Measurements from ENCODE around the gene PCSK5. TPM values are rescaled to one million over a fixed set of nuclear protein-coding genes. Genes with fewer than 3 reads are reported as not detected.

PCSK5 gene
- total and polyA plus RNA-seq, 2 donors (not counting 1 experiment from before 2014, with no cell fraction given), result 0.09 TPM; not detected in 1

- no peaks in the 10 kb centered on the region for H3K9me3 Mint-ChIP-seq (ENCODE audit: insufficient read depth)
These were observed 225.6 kb downstream of the PCSK5 start for GRCh38 chr9:76115982-76116646.

GRCh38 chr9:76116913-76117312, 226.4 kb downstream of the PCSK5 start:
- Mint-ChIP-seq H3K4me3 (no peak overlapping the region), H3K27me3 (no peaks in the 10 kb centered on the region), H3K4me1 (no peaks in the 10 kb centered on the region), H3K9me3 (ENCODE audit: insufficient read depth) (no peaks in the 10 kb centered on the region), H3K27ac (no peak overlapping the region)
- Histone ChIP-seq H4K20me1 (ENCODE audit: control insufficient read depth, insufficient read depth, low read length, poor library complexity, severe bottlenecking) (no peaks in the 10 kb centered on the region), H3K79me2 (ENCODE audit: control insufficient read depth, insufficient read depth, low read length) (no peaks in the 10 kb centered on the region), H3K27me3 (replicated peaks in 1 of 4; ENCODE audit: control extremely low read depth in 1 of 4, control insufficient read depth in 3 of 4, insufficient read depth in 4 of 4, low read length in 3 of 4) (no peaks in the 10 kb centered on the region), H3K9ac (ENCODE audit: low read length) (no peak overlapping the region), H3K27ac (ENCODE audit: low read length in 2 of 2) (no peak overlapping the region), H3K4me2 (replicated peaks; ENCODE audit: low read depth, low read length, poor library complexity, severe bottlenecking) (no peak overlapping the region), H3K9me3 (ENCODE audit: control extremely low read depth in 1 of 3, control insufficient read depth in 2 of 3, insufficient read depth in 1 of 3, low read length in 2 of 3) (no peaks in the 10 kb centered on the region), H2AFZ (ENCODE audit: insufficient read depth, low read depth, low read length, poor library complexity, severe bottlenecking) (no peak overlapping the region), H3K4me1 (ENCODE audit: control insufficient read depth in 2 of 2, insufficient read depth in 2 of 2, low read length in 2 of 2) (no peaks in the 10 kb centered on the region), H3K4me3 (ENCODE audit: control extremely low read depth in 1 of 5, extremely low read depth in 1 of 5, insufficient read depth in 1 of 5, low read depth in 2 of 5, low read length in 4 of 5) (no peak overlapping the region), H3K36me3 (replicated peaks in 1 of 2; ENCODE audit: control extremely low read depth in 1 of 2, control insufficient read depth in 1 of 2, extremely low read depth in 1 of 2, insufficient read depth in 2 of 2, low read length in 1 of 2) (no peaks in the 10 kb centered on the region)
- ATAC-seq (ENCODE audit: low read depth) (no peak), DNase-seq (no peak)
- WGBS (ENCODE audit: insufficient coverage), result 60% methylated on average over 1 of the region's 3 CpGs
- intact Hi-C loops (cut with micrococcal nuclease), result no loop called here
- ChIA-PET CTCF (no interaction called here), POLR2A (no interaction called here)
- TF ChIP-seq EZH2 (IDR thresholded peaks at IDR 0.05; ENCODE audit: borderline replicate concordance, insufficient read depth, low read depth, low read length, poor library complexity, severe bottlenecking), result no peak
- TF ChIP-seq CTCF (IDR thresholded peaks at IDR 0.05), result no peak

More at GRCh38 chr9:76115982-76116646, 225.6 kb downstream of the PCSK5 start:
- WGBS (ENCODE audit: insufficient coverage), result no CpG with 5 or more reads among the region's 2 CpGs
- H3K9ac ChIP-seq (ENCODE audit: low read length), result no peak overlapping the region
- Mint-ChIP-seq H3K27me3 (no peaks in the 10 kb centered on the region), H3K4me3 (no peak overlapping the region), H3K27ac (no peak overlapping the region), H3K4me1 (no peaks in the 10 kb centered on the region)
- no peaks in the 10 kb centered on the region for H3K4me1 ChIP-seq (ENCODE audit: control insufficient read depth in 2 of 2, insufficient read depth in 2 of 2, low read length in 2 of 2)
- ATAC-seq (ENCODE audit: low read depth), result no peak
- intact Hi-C loops (cut with micrococcal nuclease), result no loop called here
- ChIA-PET CTCF (no interaction called here), POLR2A (no interaction called here)
- H3K4me2 ChIP-seq (replicated peaks; ENCODE audit: low read depth, low read length, poor library complexity, severe bottlenecking), result no peak overlapping the region
- TF ChIP-seq EZH2 (IDR thresholded peaks at IDR 0.05; ENCODE audit: borderline replicate concordance, insufficient read depth, low read depth, low read length, poor library complexity, severe bottlenecking), result no peak
- no peak for TF ChIP-seq CTCF (IDR thresholded peaks at IDR 0.05)
- no peaks in the 10 kb centered on the region for H4K20me1 ChIP-seq (ENCODE audit: control insufficient read depth, insufficient read depth, low read length, poor library complexity, severe bottlenecking)
- DNase-seq, result no peak
- H3K36me3 ChIP-seq (replicated peaks in 1 of 2; ENCODE audit: control extremely low read depth in 1 of 2, control insufficient read depth in 1 of 2, extremely low read depth in 1 of 2, insufficient read depth in 2 of 2, low read length in 1 of 2), result no peaks in the 10 kb centered on the region
- H3K79me2 ChIP-seq (ENCODE audit: control insufficient read depth, insufficient read depth, low read length), result no peaks in the 10 kb centered on the region
- no peaks in the 10 kb centered on the region for H3K27me3 ChIP-seq (replicated peaks in 1 of 4; ENCODE audit: control extremely low read depth in 1 of 4, control insufficient read depth in 3 of 4, insufficient read depth in 4 of 4, low read length in 3 of 4)
- no peak overlapping the region for H3K4me3 ChIP-seq (ENCODE audit: control extremely low read depth in 1 of 5, extremely low read depth in 1 of 5, insufficient read depth in 1 of 5, low read depth in 2 of 5, low read length in 4 of 5)
- H2AFZ ChIP-seq (ENCODE audit: insufficient read depth, low read depth, low read length, poor library complexity, severe bottlenecking), result no peak overlapping the region
- H3K9me3 ChIP-seq (ENCODE audit: control extremely low read depth in 1 of 3, control insufficient read depth in 2 of 3, insufficient read depth in 1 of 3, low read length in 2 of 3), result no peaks in the 10 kb centered on the region
- no peak overlapping the region for H3K27ac ChIP-seq (ENCODE audit: low read length in 2 of 2)
